Panc1 (cell line): ENCODE data around the gene MTAP. TPM values are rescaled to one million over a fixed set of nuclear protein-coding genes. Genes with fewer than 3 reads are reported as not detected.

Experiments
- ATAC-seq: fragments of 200-7000 bp; cut with Tn5 transposase; 2 replicates; pipeline ENCODE4 v1.9.1; 2020; ENCODE audit warnings: mild to moderate bottlenecking, moderate library complexity
- BruUV-seq: library from RNA; stranded (reverse); fragments of 400-500 nt; replicated peaks from 2 replicates; lab custom pipeline; 2021; lab: Mats Ljungman, UMichigan
- CTCF ChIA-PET: fragments of 300-600 bp; sonication (Branson Sonifier 250); formaldehyde crosslinking; loops from one replicate; lab custom pipeline; 2022; ENCODE audit warnings: antibody characterized with exemption; lab: Charles Lee
- POLR2A ChIA-PET: fragments of 300-600 bp; sonication (Branson Sonifier 250); formaldehyde crosslinking; loops from one replicate; lab custom pipeline; 2022; ENCODE audit warnings: antibody characterized with exemption; lab: Charles Lee
- DNase-seq: peaks from one replicate; pipeline ENCODE4 v3.0.0-alpha.2; 2010; ENCODE audit warnings: low read depth, low spot score
- H3K27ac ChIP-seq: 2 replicates; pipeline ENCODE4 v1.5.1; 2011; ENCODE audit warnings: mild to moderate bottlenecking, low read length, inconsistent platforms
- H3K27me3 ChIP-seq: fragments of 200-500 bp; sonication (Bioruptor generic); 2 replicates; pipeline ENCODE4 v1.6.0; 2014; ENCODE audit warnings: low read length, inconsistent platforms; ENCODE audit not compliant: control insufficient read depth, insufficient read depth
- H3K36me3 ChIP-seq: fragments of 200-500 bp; sonication (Bioruptor generic); 2 replicates; pipeline ENCODE4 v1.5.1; 2014; ENCODE audit warnings: inconsistent platforms, mild to moderate bottlenecking, low read length, moderate library complexity; ENCODE audit not compliant: control insufficient read depth, insufficient read depth
- H3K4me1 ChIP-seq: 2 replicates; pipeline ENCODE4 v1.5.1; 2011; ENCODE audit warnings: inconsistent platforms, mild to moderate bottlenecking, low read length, moderate library complexity; ENCODE audit not compliant: control insufficient read depth, insufficient read depth
- H3K4me3 ChIP-seq, 2 experiments: 2 replicates each; pipeline ENCODE4 v1.5.1; 2011 to 2012; ENCODE audit warnings: low read depth in 2 of 2, low read length in 2 of 2, mild to moderate bottlenecking in 2 of 2, inconsistent platforms in 1 of 2, moderate library complexity in 1 of 2
- H3K9me3 ChIP-seq: fragments of 200-500 bp; sonication (Bioruptor generic); 2 replicates; pipeline ENCODE4 v1.5.1; 2014; ENCODE audit warnings: low read depth, mild to moderate bottlenecking, inconsistent platforms, low read length, moderate library complexity; ENCODE audit not compliant: control insufficient read depth, insufficient read depth
- CTCF ChIP-seq: fragments of 450-650 bp; IDR thresholded peaks from 2 replicates; pipeline ENCODE4 v1.5.1; 2017; ENCODE audit warnings: mild to moderate bottlenecking
- POLR2AphosphoS5 ChIP-seq: IDR thresholded peaks from 2 replicates; pipeline ENCODE4 v1.6.1; 2012; ENCODE audit warnings: mild to moderate bottlenecking, low read depth, low read length, moderate library complexity
- SIN3A ChIP-seq: IDR thresholded peaks from 2 replicates; pipeline ENCODE4 v1.6.1; 2012; ENCODE audit warnings: low read depth, mild to moderate bottlenecking, low read length, moderate library complexity, borderline replicate concordance; ENCODE audit not compliant: insufficient read depth
- TCF7L2 ChIP-seq: IDR thresholded peaks from 2 replicates; pipeline ENCODE4 v1.6.1; 2011; ENCODE audit warnings: mild to moderate bottlenecking, low read depth, low read length, inconsistent platforms
- in situ Hi-C: cut with HindIII; loops from 2 replicates; pipeline ENCODE4 v1.10.0; 2016; ENCODE audit warnings: low sequenced_read_pairs, low pct_unique_long_range_greater_than_20kb
- intact Hi-C: fragments of 100-400 bp; cut with micrococcal nuclease; formaldehyde crosslinking; loops from one replicate; pipeline ENCODE4 v1.10.0; 2022; ENCODE audit not compliant: unreplicated experiment
- total RNA-seq: library from RNA; stranded (reverse); gene quantifications from one replicate; pipeline ENCODE4 v1.2.1, GENCODE V29; 2021; ENCODE audit not compliant: unreplicated experiment
- TF ChIP-seq, protein P1 (sequence below), 2 experiments: IDR thresholded peaks; 2 replicates each; pipeline ENCODE4 v1.6.1; 2011 to 2012; ENCODE audit warnings: low read depth in 2 of 2, control low read depth in 1 of 2, low read length in 1 of 2, mild to moderate bottlenecking in 1 of 2, moderate library complexity in 1 of 2; ENCODE audit not compliant: insufficient read depth in 1 of 2

MTAP gene
- total RNA-seq, 1 experiment from 2014 or later = 9.6 TPM

GRCh38 chr9:21923694-21924093, 121.3 kb downstream of the MTAP start:
- H3K36me3 ChIP-seq = no peaks in the 10 kb centered on the region
- in situ Hi-C loops = no loop called here
- intact Hi-C loops = no loop called here
- TF ChIP-seq, protein P1, sequence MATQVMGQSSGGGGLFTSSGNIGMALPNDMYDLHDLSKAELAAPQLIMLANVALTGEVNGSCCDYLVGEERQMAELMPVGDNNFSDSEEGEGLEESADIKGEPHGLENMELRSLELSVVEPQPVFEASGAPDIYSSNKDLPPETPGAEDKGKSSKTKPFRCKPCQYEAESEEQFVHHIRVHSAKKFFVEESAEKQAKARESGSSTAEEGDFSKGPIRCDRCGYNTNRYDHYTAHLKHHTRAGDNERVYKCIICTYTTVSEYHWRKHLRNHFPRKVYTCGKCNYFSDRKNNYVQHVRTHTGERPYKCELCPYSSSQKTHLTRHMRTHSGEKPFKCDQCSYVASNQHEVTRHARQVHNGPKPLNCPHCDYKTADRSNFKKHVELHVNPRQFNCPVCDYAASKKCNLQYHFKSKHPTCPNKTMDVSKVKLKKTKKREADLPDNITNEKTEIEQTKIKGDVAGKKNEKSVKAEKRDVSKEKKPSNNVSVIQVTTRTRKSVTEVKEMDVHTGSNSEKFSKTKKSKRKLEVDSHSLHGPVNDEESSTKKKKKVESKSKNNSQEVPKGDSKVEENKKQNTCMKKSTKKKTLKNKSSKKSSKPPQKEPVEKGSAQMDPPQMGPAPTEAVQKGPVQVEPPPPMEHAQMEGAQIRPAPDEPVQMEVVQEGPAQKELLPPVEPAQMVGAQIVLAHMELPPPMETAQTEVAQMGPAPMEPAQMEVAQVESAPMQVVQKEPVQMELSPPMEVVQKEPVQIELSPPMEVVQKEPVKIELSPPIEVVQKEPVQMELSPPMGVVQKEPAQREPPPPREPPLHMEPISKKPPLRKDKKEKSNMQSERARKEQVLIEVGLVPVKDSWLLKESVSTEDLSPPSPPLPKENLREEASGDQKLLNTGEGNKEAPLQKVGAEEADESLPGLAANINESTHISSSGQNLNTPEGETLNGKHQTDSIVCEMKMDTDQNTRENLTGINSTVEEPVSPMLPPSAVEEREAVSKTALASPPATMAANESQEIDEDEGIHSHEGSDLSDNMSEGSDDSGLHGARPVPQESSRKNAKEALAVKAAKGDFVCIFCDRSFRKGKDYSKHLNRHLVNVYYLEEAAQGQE (IDR thresholded peaks at IDR 0.05; ENCODE audit: insufficient read depth in 1 of 2, low read depth in 2 of 2, low read length in 1 of 2) = no peak
- TF ChIP-seq SIN3A = no peak
- no peak for TF ChIP-seq POLR2AphosphoS5
- no peak for TF ChIP-seq CTCF
- TF ChIP-seq TCF7L2 = no peak
- no peak overlapping the region for H3K27ac ChIP-seq
- no peaks in the 10 kb centered on the region for H3K9me3 ChIP-seq
- BruUV-seq = no TSS peak
- ChIA-PET POLR2A (no interaction called here), CTCF (no interaction called here)
- H3K4me1 ChIP-seq = no peaks in the 10 kb centered on the region
- no peaks in the 10 kb centered on the region for H3K27me3 ChIP-seq
- H3K4me3 ChIP-seq = no peak overlapping the region
- ATAC-seq = no peak
- no peak for DNase-seq

DNA sequence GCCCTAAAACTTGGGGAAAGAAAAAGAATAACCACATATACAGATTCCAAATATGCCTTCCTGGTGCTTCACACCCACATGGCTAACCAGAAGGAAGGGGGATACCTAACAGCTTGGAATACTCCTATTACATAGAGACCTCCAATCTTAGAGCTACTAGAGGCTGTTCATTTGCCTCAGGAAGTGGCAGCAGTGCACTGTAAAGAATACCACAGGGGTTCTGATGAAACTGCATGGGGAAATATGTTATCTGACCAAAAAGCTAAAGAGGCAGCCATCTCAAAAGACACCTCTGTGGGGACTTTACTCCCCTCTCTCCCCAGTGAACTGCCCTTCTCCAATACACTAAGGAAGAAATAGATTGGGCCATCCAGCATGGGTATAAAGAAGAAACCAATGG, 125.3 kb downstream of the MTAP start:
- Histone ChIP-seq H3K27ac (no peak overlapping the region), H3K36me3 (no peaks in the 10 kb centered on the region), H3K27me3 (no peaks in the 10 kb centered on the region), H3K4me1 (no peaks in the 10 kb centered on the region), H3K9me3 (no peaks in the 10 kb centered on the region), H3K4me3 (no peak overlapping the region)
- POLR2A ChIA-PET = no interaction called here
- intact Hi-C loops (no loop called here), in situ Hi-C loops (no loop called here)
- BruUV-seq = no TSS peak
- CTCF ChIA-PET = no interaction called here
- ATAC-seq (no peak), DNase-seq (no peak)
- TF ChIP-seq SIN3A (no peak), TCF7L2 (no peak), POLR2AphosphoS5 (no peak), CTCF (no peak)
- TF ChIP-seq, protein P1 (IDR thresholded peaks at IDR 0.05; ENCODE audit: insufficient read depth in 1 of 2, low read depth in 2 of 2, low read length in 1 of 2) = no peak
